GM10248 (cell line): Measurements from ENCODE around the gene NDRG4.

Source experiments
- CTCF ChIA-PET: fragments of 300-600 bp; sonication (Branson Sonifier 250); formaldehyde crosslinking; extraction: SDS; loops from one replicate; lab custom pipeline; 2021; ENCODE audit warnings: antibody characterized with exemption; lab: Yijun Ruan, JAX
- POLR2A ChIA-PET: fragments of 350-650 bp; sonication (Branson Sonifier 250); formaldehyde crosslinking; extraction: SDS; loops from one replicate; lab custom pipeline; 2020; ENCODE audit warnings: antibody characterized with exemption; lab: Yijun Ruan, JAX
- DNase-seq: peaks from one replicate; pipeline ENCODE4 v3.0.0; 2012; ENCODE audit errors: extremely low spot score
- CTCF ChIP-seq: IDR thresholded peaks from 2 replicates; pipeline ENCODE4 v1.5.1; 2012; ENCODE audit warnings: mild to moderate bottlenecking, low read depth; ENCODE audit errors: extremely low read depth, missing control alignments, control extremely low read depth

The NDRG4 gene

GRCh38 chr16:58542291-58542690, 42.3 kb downstream of the NDRG4 start:
- TF ChIP-seq CTCF: no peak
- POLR2A ChIA-PET: no interaction called here
- CTCF ChIA-PET: interaction anchor here (1.7 kb wide), 1 partner anchor 24 kb away, joined by 3 read pairs; no protein-coding TSS in a partner anchor
- no peak for DNase-seq

- TF ChIP-seq CTCF: no peak
- DNase-seq: no peak
- POLR2A ChIA-PET: no interaction called here
- CTCF ChIA-PET: interaction anchor here (1.1 to 1.7 kb wide), 4 partner anchors 11 to 181 kb away, joined by 3 to 4 read pairs (median 3); no protein-coding TSS in a partner anchor
Observed at GRCh38 chr16:58543685-58544084, 43.7 kb downstream of the NDRG4 start.

- CTCF ChIA-PET: interaction anchor here (1.8 to 2.5 kb wide), 3 partner anchors 11 to 36 kb away, joined by 4 to 13 read pairs (median 9); no protein-coding TSS in a partner anchor
Observed at GRCh38 chr16:58548378-58548777, 48.4 kb downstream of the NDRG4 start.

GRCh38 chr16:58551496-58551895, 51.6 kb downstream of the NDRG4 start:
- CTCF ChIA-PET: interaction anchor here (1.3 to 2.3 kb wide), 4 partner anchors 9 to 35 kb away, joined by 3 to 7 read pairs (median 4); no protein-coding TSS in a partner anchor
- no peak for DNase-seq
- no peak for TF ChIP-seq CTCF
- POLR2A ChIA-PET: no interaction called here

More at GRCh38 chr16:58548378-58548777, 48.4 kb downstream of the NDRG4 start:
- no peak for DNase-seq
- POLR2A ChIA-PET: interaction anchor here (0.7 kb wide), 1 partner anchor 28 kb away, joined by 3 read pairs; no protein-coding TSS in a partner anchor
- TF ChIP-seq CTCF: no peak

GRCh38 chr16:58556678-58557077, 56.7 kb downstream of the NDRG4 start:
- no peak for DNase-seq
- ChIA-PET POLR2A (no interaction called here), CTCF (interaction anchor here (1.5 kb wide), 1 partner anchor 11 kb away, joined by 6 read pairs; no protein-coding TSS in a partner anchor)
- no peak for TF ChIP-seq CTCF
